Activated T-cell treated with anti-CD3 and anti-CD28 coated beads, Interleukin-2, amount 50 U/mL, for 4 hours (primary cell): Measurements from ENCODE around the gene CIZ1. TPM values are rescaled to one million over a fixed set of nuclear protein-coding genes. Genes with fewer than 3 reads are reported as not detected.

Experiments used
- ATAC-seq, 2 donors: fragments of 200-7000 bp; cut with Tn5 transposase; one replicate each; pipeline ENCODE4 v1.10.0; 2021
- DNase-seq: peaks from one replicate; pipeline ENCODE4 v3.0.0-alpha.2; 2020
- H3K27me3 Mint-ChIP-seq: one replicate; pipeline ENCODE4 v1.8.0; 2021; ENCODE audit warnings: low read depth, mixed read lengths
- H3K36me3 Mint-ChIP-seq: one replicate; pipeline ENCODE4 v1.8.0; 2022; ENCODE audit warnings: mixed read lengths; ENCODE audit not compliant: insufficient read depth
- H3K4me1 Mint-ChIP-seq: one replicate; pipeline ENCODE4 v1.8.0; 2021; ENCODE audit warnings: low read depth, mixed read lengths
- H3K4me3 Mint-ChIP-seq: one replicate; pipeline ENCODE4 v1.8.0; 2021; ENCODE audit warnings: mild to moderate bottlenecking, moderate library complexity, mixed read lengths
- H3K9me3 Mint-ChIP-seq: one replicate; pipeline ENCODE4 v1.8.0; 2021; ENCODE audit warnings: mixed read lengths
- total RNA-seq, 3 donors: library from RNA; stranded (reverse); gene quantifications; one replicate each; pipeline ENCODE4 v1.2.1, GENCODE V29; 2021

The CIZ1 gene
- total RNA-seq, 3 donors from 2014 or later, result 117 to 128 (median 124) TPM

DNA sequence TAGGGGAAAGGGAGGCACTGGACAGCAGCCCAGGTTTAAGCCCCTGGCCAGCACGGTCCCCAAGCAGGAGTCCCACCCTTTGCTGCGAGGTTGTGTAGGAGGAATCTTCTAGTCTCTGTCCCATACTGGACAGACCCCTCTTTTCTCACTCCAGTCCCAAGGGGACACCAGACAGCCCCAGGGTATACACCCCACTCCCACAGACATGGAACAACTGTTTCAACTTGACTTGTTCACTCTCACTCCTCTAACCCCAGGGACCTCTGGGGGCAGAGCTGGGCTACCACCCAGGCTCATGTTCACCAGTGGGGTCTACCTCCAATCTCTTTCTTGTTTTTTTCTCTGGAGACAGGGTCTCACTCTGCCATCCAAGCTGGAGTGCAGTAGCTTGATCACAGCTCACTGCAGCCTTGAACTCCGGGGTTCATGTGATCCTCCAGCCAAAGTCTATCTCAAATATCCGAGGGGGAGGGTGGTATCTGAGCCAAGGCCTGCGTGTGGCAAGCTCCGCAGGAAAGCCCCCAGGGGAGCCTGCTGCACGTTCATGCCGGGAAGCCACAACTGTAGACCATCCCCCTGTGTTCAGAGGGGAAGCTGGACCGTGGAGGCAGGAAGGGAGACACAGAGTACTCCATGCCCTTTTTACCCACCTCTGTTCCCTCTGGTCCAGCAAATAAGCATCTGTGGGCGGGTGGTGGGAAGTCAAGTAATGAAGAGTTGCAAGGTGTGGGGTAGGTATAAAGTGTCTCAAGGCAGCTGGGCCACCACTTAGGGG is 65.6 kb downstream of the CIZ1 start:
- peaks cover 6% of the 10 kb centered on the region for H3K36me3 Mint-ChIP-seq
- peaks cover 33% of the 10 kb centered on the region for H3K4me1 Mint-ChIP-seq
- no peaks in the 10 kb centered on the region for H3K27me3 Mint-ChIP-seq
- H3K4me3 Mint-ChIP-seq, result peak overlapping the region; percentile 87
- no peak for DNase-seq
- no peak for ATAC-seq
- no peaks in the 10 kb centered on the region for H3K9me3 Mint-ChIP-seq

GRCh38 chr9:128124873-128125579 is 66.3 kb downstream of the CIZ1 start:
- no peak for ATAC-seq
- Mint-ChIP-seq H3K4me1 (peaks cover 33% of the 10 kb centered on the region), H3K4me3 (peak overlapping the region; percentile 87), H3K27me3 (no peaks in the 10 kb centered on the region), H3K36me3 (peaks cover 6% of the 10 kb centered on the region), H3K9me3 (no peaks in the 10 kb centered on the region)
- peak; percentile 35 for DNase-seq

GRCh38 chr9:128124451-128124850 is 66.9 kb downstream of the CIZ1 start:
- Mint-ChIP-seq H3K4me3 (no peak overlapping the region), H3K27me3 (no peaks in the 10 kb centered on the region), H3K36me3 (peaks cover 6% of the 10 kb centered on the region), H3K4me1 (peaks cover 30% of the 10 kb centered on the region), H3K9me3 (no peaks in the 10 kb centered on the region)
- no peak for ATAC-seq
- DNase-seq, result no peak

GRCh38 chr9:128123451-128124080 is 67.8 kb downstream of the CIZ1 start:
- ATAC-seq, result no peak
- H3K27me3 Mint-ChIP-seq, result no peaks in the 10 kb centered on the region
- H3K9me3 Mint-ChIP-seq, result no peaks in the 10 kb centered on the region
- peaks cover 23% of the 10 kb centered on the region for H3K4me1 Mint-ChIP-seq
- H3K36me3 Mint-ChIP-seq, result peaks cover 6% of the 10 kb centered on the region
- H3K4me3 Mint-ChIP-seq, result no peak overlapping the region
- no peak for DNase-seq

- DNase-seq, result no peak
- Mint-ChIP-seq H3K4me3 (no peak overlapping the region), H3K27me3 (no peaks in the 10 kb centered on the region), H3K36me3 (peaks cover 6% of the 10 kb centered on the region), H3K4me1 (peaks cover 26% of the 10 kb centered on the region), H3K9me3 (no peaks in the 10 kb centered on the region)
- ATAC-seq, result no peak
Observed at GRCh38 chr9:128122809-128123175, 68.6 kb downstream of the CIZ1 start.

- no peaks in the 10 kb centered on the region for H3K27me3 Mint-ChIP-seq
- no peak overlapping the region for H3K4me3 Mint-ChIP-seq
- ATAC-seq (no peak), DNase-seq (no peak)
- peaks cover 30% of the 10 kb centered on the region for H3K4me1 Mint-ChIP-seq
- H3K9me3 Mint-ChIP-seq, result no peaks in the 10 kb centered on the region
- H3K36me3 Mint-ChIP-seq, result peaks cover 6% of the 10 kb centered on the region
Observed at GRCh38 chr9:128121924-128122808, 69.2 kb downstream of the CIZ1 start.

DNA sequence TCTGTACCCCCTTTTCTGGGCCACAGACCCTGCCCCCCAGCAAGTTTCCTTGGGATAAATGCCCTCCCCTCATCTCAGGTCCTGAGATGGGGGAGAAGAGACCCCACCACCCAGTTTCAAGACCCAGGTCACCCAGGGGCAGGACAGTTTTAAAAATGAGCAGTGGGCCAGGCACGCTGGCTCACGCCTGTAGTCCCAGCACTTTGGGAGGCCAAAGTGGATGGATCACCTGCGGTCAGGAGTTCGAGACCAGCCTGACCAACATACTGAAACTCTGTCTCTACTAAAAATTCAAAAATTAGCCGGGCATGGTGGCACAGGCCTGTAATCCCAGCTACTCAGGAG is 69.9 kb downstream of the CIZ1 start:
- DNase-seq (no peak), ATAC-seq (no peak)
- no peaks in the 10 kb centered on the region for H3K9me3 Mint-ChIP-seq
- H3K27me3 Mint-ChIP-seq, result no peaks in the 10 kb centered on the region
- H3K4me3 Mint-ChIP-seq, result no peak overlapping the region
- peaks cover 6% of the 10 kb centered on the region for H3K36me3 Mint-ChIP-seq
- H3K4me1 Mint-ChIP-seq, result peaks cover 27% of the 10 kb centered on the region

GRCh38 chr9:128120741-128121465 is 70.5 kb downstream of the CIZ1 start:
- Mint-ChIP-seq H3K4me1 (peaks cover 22% of the 10 kb centered on the region), H3K36me3 (peaks cover 3% of the 10 kb centered on the region), H3K27me3 (no peaks in the 10 kb centered on the region), H3K4me3 (no peak overlapping the region), H3K9me3 (no peaks in the 10 kb centered on the region)
- ATAC-seq, result no peak
- no peak for DNase-seq

GRCh38 chr9:128120061-128120740 is 71.2 kb downstream of the CIZ1 start:
- DNase-seq (no peak), ATAC-seq (no peak)
- peaks cover 3% of the 10 kb centered on the region for H3K36me3 Mint-ChIP-seq
- H3K9me3 Mint-ChIP-seq, result no peaks in the 10 kb centered on the region
- H3K4me1 Mint-ChIP-seq, result peaks cover 15% of the 10 kb centered on the region
- H3K4me3 Mint-ChIP-seq, result no peak overlapping the region
- H3K27me3 Mint-ChIP-seq, result no peaks in the 10 kb centered on the region

DNA sequence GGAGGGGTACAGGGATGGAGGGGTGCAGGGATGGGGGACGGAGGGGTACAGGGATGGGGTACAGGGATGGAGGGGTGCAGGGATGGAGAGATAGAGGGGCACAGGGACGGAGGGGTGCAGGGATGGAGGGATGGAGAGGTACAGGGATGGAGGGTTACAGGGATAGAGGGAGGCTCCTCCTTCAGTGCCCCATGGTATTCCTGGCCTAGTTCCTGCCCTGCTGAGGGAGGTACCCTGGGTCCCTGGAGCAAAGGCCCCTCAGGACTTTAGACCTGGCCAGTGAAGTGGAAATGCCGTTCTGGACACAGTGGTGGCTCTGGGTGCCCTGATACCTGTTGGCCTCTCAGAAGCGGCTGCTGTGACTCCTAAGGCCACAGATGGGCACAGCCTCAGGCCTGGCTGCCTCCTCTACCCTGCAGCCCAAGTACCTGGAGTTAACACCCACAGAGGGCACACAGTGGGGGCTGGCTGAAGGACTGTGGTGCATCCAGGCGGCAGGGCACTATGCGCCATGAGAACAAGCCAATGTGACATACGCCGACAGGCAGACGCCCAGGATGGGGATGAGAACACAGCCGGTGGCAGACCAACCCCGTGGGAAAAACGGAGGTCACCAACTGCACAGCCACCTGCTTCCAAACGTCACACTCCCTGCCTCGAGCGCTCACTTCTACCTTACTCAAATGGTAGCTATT is 72.3 kb downstream of the CIZ1 start:
- Mint-ChIP-seq H3K36me3 (peaks cover 3% of the 10 kb centered on the region), H3K4me1 (peaks cover 9% of the 10 kb centered on the region), H3K9me3 (no peaks in the 10 kb centered on the region), H3K4me3 (no peak overlapping the region), H3K27me3 (no peaks in the 10 kb centered on the region)
- no peak for DNase-seq
- ATAC-seq, result no peak

- Mint-ChIP-seq H3K36me3 (peaks cover 6% of the 10 kb centered on the region), H3K4me3 (peak overlapping the region; percentile 26), H3K27me3 (no peaks in the 10 kb centered on the region), H3K9me3 (no peaks in the 10 kb centered on the region), H3K4me1 (peaks cover 9% of the 10 kb centered on the region)
- ATAC-seq (no peak), DNase-seq (no peak)
Observed at GRCh38 chr9:128118472-128118857, 72.9 kb downstream of the CIZ1 start.

DNA sequence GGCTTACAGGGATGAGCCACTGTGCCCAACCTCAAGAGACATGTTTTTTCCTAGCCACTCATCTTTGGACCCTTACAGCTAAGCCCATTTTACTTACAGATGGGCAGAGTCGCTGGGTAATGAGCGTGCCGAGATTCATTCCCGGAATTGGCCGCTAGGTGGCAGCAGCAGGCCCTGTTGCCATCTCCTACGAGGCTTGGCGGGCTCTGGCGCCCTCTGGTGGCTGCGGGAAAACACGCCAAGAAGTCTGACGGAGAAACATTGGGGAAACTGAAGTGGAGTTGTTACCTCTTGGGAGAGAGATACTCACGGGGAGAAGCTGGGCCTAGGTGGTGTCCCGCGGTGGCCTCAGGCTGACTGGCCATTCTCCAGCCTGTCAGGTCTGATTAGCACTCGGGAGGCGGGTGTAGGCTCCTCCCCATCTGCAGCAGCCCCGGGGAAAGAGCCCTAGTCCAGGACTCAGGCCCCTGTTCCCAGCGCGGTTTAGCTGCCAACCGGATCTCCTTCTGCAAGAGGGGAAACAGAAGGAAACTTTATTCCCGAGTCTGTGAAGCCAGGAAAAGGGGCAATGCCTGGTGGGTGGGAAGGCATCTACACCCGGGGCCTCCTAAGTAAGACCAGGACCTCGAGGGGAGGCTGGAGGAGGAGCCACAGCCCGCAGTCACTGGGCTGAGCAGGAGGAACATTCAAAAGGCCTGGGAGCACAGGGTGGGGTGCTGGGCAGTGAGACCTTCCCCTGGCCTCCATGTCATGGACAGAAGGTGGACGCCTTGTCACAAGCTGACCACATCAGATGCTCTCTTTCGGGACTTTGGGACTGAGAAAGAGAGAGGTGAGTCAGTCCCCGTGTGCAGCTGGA is 73.5 kb downstream of the CIZ1 start:
- H3K27me3 Mint-ChIP-seq, result no peaks in the 10 kb centered on the region
- H3K36me3 Mint-ChIP-seq, result peaks cover 8% of the 10 kb centered on the region
- H3K4me1 Mint-ChIP-seq, result peaks cover 9% of the 10 kb centered on the region
- ATAC-seq, result peak; percentile 82 to 85
- no peaks in the 10 kb centered on the region for H3K9me3 Mint-ChIP-seq
- peak; percentile 99 for DNase-seq
- H3K4me3 Mint-ChIP-seq, result peak overlapping the region; percentile 26
